Neural progenitor cell (in vitro differentiated cells): Measurements from ENCODE around the gene LTBP1. TPM values are rescaled to one million over a fixed set of nuclear protein-coding genes. Genes with fewer than 3 reads are reported as not detected.

Source experiments
- DNase-seq: peaks from one replicate; pipeline ENCODE4 v3.0.0-alpha.2; 2016; ENCODE audit warnings: low spot score
- H2AFZ ChIP-seq: fragments of 200-600 bp; sonication (generic); replicated peaks from 2 replicates; pipeline ENCODE4 v1.6.1; 2016; ENCODE audit warnings: antibody characterized with exemption
- H3F3A ChIP-seq: fragments of 200-600 bp; sonication (generic); 2 replicates; pipeline ENCODE4 v1.6.1; 2016; ENCODE audit warnings: antibody characterized with exemption, low read depth
- H3K27ac ChIP-seq: fragments of 200-600 bp; sonication (generic); 2 replicates; pipeline ENCODE4 v1.5.1; 2016; ENCODE audit warnings: mild to moderate bottlenecking
- H3K27me3 ChIP-seq: fragments of 200-600 bp; sonication (generic); 2 replicates; pipeline ENCODE4 v1.6.1; 2016; ENCODE audit warnings: mild to moderate bottlenecking, moderate library complexity
- H3K36me3 ChIP-seq: fragments of 200-600 bp; sonication (generic); 2 replicates; pipeline ENCODE4 v1.5.1; 2016
- H3K4me1 ChIP-seq: fragments of 200-600 bp; sonication (generic); 2 replicates; pipeline ENCODE4 v1.6.1; 2016; ENCODE audit warnings: mixed run types
- H3K4me2 ChIP-seq: fragments of 200-600 bp; sonication (generic); 2 replicates; pipeline ENCODE4 v1.6.1; 2016
- H3K4me3 ChIP-seq: fragments of 200-600 bp; sonication (generic); 2 replicates; pipeline ENCODE4 v1.5.1; 2016
- H3K79me2 ChIP-seq: fragments of 200-600 bp; sonication (generic); 2 replicates; pipeline ENCODE4 v1.6.1; 2016; ENCODE audit warnings: low read depth
- H3K9ac ChIP-seq: fragments of 200-600 bp; sonication (generic); 2 replicates; pipeline ENCODE4 v1.6.1; 2016
- H3K9me3 ChIP-seq: fragments of 200-600 bp; sonication (generic); 2 replicates; pipeline ENCODE4 v1.5.1; 2016; ENCODE audit warnings: low read depth
- H4K20me1 ChIP-seq: fragments of 200-600 bp; sonication (generic); 2 replicates; pipeline ENCODE4 v1.6.1; 2016; ENCODE audit warnings: low read depth
- H3K27ac Mint-ChIP-seq: 3 replicates; pipeline ENCODE4 v1.8.0; 2021; ENCODE audit warnings: mixed read lengths
- H3K27me3 Mint-ChIP-seq: 2 replicates; pipeline ENCODE4 v1.8.0; 2022; ENCODE audit warnings: low read depth, mild to moderate bottlenecking, inconsistent platforms, moderate library complexity, mixed read lengths; ENCODE audit not compliant: insufficient read depth
- H3K36me3 Mint-ChIP-seq: 3 replicates; pipeline ENCODE4 v1.8.0; 2021; ENCODE audit warnings: mixed read lengths
- H3K4me1 Mint-ChIP-seq: 3 replicates; pipeline ENCODE4 v1.8.0; 2021; ENCODE audit warnings: mixed read lengths
- H3K4me3 Mint-ChIP-seq: 3 replicates; pipeline ENCODE4 v1.8.0; 2021; ENCODE audit warnings: mild to moderate bottlenecking, moderate library complexity, mixed read lengths
- H3K9me3 Mint-ChIP-seq: 3 replicates; pipeline ENCODE4 v1.8.0; 2020; ENCODE audit warnings: mixed read lengths
- CTCF ChIP-seq: fragments of 200-600 bp; sonication (generic); IDR thresholded peaks from 2 replicates; pipeline ENCODE4 v1.5.1; 2017; ENCODE audit warnings: antibody characterized with exemption, mild to moderate bottlenecking
- EZH2 ChIP-seq: fragments of 200-600 bp; sonication (generic); IDR thresholded peaks from 2 replicates; pipeline ENCODE4 v1.6.1; 2017; ENCODE audit warnings: antibody characterized with exemption, mild to moderate bottlenecking, moderate library complexity
- EZH2phosphoT487 ChIP-seq: fragments of 200-600 bp; sonication (generic); IDR thresholded peaks from 2 replicates; pipeline ENCODE4 v1.6.1; 2017; ENCODE audit warnings: antibody characterized with exemption
- total RNA-seq: library from RNA; depleted of rRNA; stranded (reverse); fragments of >200 nt; gene quantifications from 2 replicates; pipeline ENCODE4 v1.2.3, GENCODE V29; 2015; ENCODE audit warnings: low replicate concordance

Gene LTBP1
- total RNA-seq, 1 donor from 2014 or later = 50.5 TPM

GRCh38 chr2:33131111-33131510 is 184.4 kb downstream of the LTBP1 start:
- H3K9me3 ChIP-seq = no peaks in the 10 kb centered on the region
- H3K4me2 ChIP-seq = no peak overlapping the region
- no peaks in the 10 kb centered on the region for H3K27me3 ChIP-seq
- DNase-seq = no peak
- H3K9ac ChIP-seq = no peak overlapping the region
- TF ChIP-seq EZH2phosphoT487 = no peak
- no peak for TF ChIP-seq CTCF
- TF ChIP-seq EZH2 = no peak
- Mint-ChIP-seq H3K9me3 (no peaks in the 10 kb centered on the region), H3K4me3 (no peak overlapping the region), H3K27ac (no peak overlapping the region), H3K27me3 (peaks cover 3% of the 10 kb centered on the region), H3K36me3 (no peaks in the 10 kb centered on the region), H3K4me1 (peaks cover 17% of the 10 kb centered on the region)
- H3K4me3 ChIP-seq = no peak overlapping the region
- no peaks in the 10 kb centered on the region for H3K36me3 ChIP-seq
- H3K79me2 ChIP-seq = no peaks in the 10 kb centered on the region
- H2AFZ ChIP-seq = no peak overlapping the region
- no peaks in the 10 kb centered on the region for H3K4me1 ChIP-seq
- H3K27ac ChIP-seq = no peak overlapping the region
- H3F3A ChIP-seq = no peaks in the 10 kb centered on the region
- H4K20me1 ChIP-seq = no peaks in the 10 kb centered on the region

DNA sequence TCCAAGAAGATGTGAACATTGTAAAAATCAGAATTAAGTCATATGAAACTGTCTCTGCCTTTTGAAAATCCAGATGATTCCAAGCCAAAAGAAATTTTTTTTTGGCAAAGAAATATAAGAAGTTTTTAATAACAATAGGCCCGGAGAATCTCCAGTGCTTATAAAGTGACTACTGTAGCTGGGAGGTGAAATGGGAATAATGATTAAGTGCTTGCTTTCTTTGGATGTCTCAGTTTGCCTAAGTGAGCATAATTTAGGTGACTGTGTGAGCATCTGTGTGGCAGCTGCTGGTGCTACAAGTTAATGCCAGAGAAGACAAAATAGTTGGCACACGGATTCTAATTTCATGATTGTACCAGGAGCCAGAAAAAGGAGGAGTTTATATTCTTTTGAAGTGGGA is 185.0 kb downstream of the LTBP1 start:
- H3K27ac ChIP-seq = no peak overlapping the region
- Mint-ChIP-seq H3K4me3 (no peak overlapping the region), H3K9me3 (no peaks in the 10 kb centered on the region), H3K27ac (no peak overlapping the region), H3K36me3 (no peaks in the 10 kb centered on the region), H3K27me3 (peaks cover 3% of the 10 kb centered on the region), H3K4me1 (peaks cover 17% of the 10 kb centered on the region)
- H3K36me3 ChIP-seq = no peaks in the 10 kb centered on the region
- H3K9ac ChIP-seq = no peak overlapping the region
- no peak overlapping the region for H2AFZ ChIP-seq
- H3K4me1 ChIP-seq = no peaks in the 10 kb centered on the region
- no peak overlapping the region for H3K4me3 ChIP-seq
- TF ChIP-seq EZH2phosphoT487 (no peak), EZH2 (no peak), CTCF (no peak)
- H3F3A ChIP-seq = no peaks in the 10 kb centered on the region
- H3K27me3 ChIP-seq = no peaks in the 10 kb centered on the region
- no peak for DNase-seq
- H3K9me3 ChIP-seq = no peaks in the 10 kb centered on the region
- H3K4me2 ChIP-seq = no peak overlapping the region
- no peaks in the 10 kb centered on the region for H4K20me1 ChIP-seq
- no peaks in the 10 kb centered on the region for H3K79me2 ChIP-seq

GRCh38 chr2:33133454-33133952 is 186.8 kb downstream of the LTBP1 start:
- no peak overlapping the region for H3K4me3 ChIP-seq
- no peaks in the 10 kb centered on the region for H3K4me1 ChIP-seq
- no peak for TF ChIP-seq EZH2
- TF ChIP-seq CTCF = no peak
- H3K27me3 ChIP-seq = no peaks in the 10 kb centered on the region
- H3K36me3 Mint-ChIP-seq = no peaks in the 10 kb centered on the region
- no peak overlapping the region for H3K27ac ChIP-seq
- H3K4me1 Mint-ChIP-seq = peaks cover 17% of the 10 kb centered on the region
- no peak overlapping the region for H2AFZ ChIP-seq
- no peak overlapping the region for H3K4me2 ChIP-seq
- no peaks in the 10 kb centered on the region for H3K9me3 ChIP-seq
- H3K9me3 Mint-ChIP-seq = no peaks in the 10 kb centered on the region
- no peaks in the 10 kb centered on the region for H3K36me3 ChIP-seq
- no peaks in the 10 kb centered on the region for H3K27me3 Mint-ChIP-seq
- no peaks in the 10 kb centered on the region for H4K20me1 ChIP-seq
- H3K79me2 ChIP-seq = no peaks in the 10 kb centered on the region
- no peak for DNase-seq
- H3K27ac Mint-ChIP-seq = no peak overlapping the region
- H3F3A ChIP-seq = no peaks in the 10 kb centered on the region
- H3K9ac ChIP-seq = no peak overlapping the region
- H3K4me3 Mint-ChIP-seq = no peak overlapping the region
